Measurements from ENCODE around the gene GPC3.

DNA sequence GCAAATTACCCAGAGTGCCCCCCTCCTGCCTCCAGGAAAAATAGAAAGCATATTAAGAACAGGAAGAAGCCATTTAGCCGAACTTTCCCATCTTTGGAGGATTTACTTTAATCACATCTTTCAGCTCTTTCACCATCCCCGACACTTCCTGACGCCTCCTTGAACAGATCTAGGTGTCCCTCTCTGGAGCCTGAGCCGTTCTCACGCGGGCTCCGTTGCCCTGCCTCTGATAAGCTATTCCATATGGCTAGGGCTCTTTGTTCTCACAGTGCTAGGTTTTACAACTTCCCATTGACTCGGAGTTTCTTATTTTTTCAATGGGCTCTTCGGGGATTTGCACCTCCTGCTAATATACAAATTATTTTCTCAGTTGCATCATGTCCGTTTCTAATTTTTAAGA, 488.0 kb downstream of the GPC3 start:
- TF ChIP-seq EP300 (IDR thresholded peaks at IDR 0.05; ENCODE audit: low read depth) = no peak
- TF ChIP-seq, protein P1, sequence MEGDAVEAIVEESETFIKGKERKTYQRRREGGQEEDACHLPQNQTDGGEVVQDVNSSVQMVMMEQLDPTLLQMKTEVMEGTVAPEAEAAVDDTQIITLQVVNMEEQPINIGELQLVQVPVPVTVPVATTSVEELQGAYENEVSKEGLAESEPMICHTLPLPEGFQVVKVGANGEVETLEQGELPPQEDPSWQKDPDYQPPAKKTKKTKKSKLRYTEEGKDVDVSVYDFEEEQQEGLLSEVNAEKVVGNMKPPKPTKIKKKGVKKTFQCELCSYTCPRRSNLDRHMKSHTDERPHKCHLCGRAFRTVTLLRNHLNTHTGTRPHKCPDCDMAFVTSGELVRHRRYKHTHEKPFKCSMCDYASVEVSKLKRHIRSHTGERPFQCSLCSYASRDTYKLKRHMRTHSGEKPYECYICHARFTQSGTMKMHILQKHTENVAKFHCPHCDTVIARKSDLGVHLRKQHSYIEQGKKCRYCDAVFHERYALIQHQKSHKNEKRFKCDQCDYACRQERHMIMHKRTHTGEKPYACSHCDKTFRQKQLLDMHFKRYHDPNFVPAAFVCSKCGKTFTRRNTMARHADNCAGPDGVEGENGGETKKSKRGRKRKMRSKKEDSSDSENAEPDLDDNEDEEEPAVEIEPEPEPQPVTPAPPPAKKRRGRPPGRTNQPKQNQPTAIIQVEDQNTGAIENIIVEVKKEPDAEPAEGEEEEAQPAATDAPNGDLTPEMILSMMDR (IDR thresholded peaks at IDR 0.05) = no peak
